NCI-H774 (cell line): Measurements from ENCODE around the gene CLPX.
"Not testable (repeated sequence)": the region's sequence is repeated elsewhere in the genome, so short reads cannot be mapped to it uniquely, and the experiment has no call there.

Source experiments
- DNase-seq: peaks from one replicate; lab custom pipeline; 2025; lab: John Stamatoyannopoulos, UW

Gene CLPX

DNA sequence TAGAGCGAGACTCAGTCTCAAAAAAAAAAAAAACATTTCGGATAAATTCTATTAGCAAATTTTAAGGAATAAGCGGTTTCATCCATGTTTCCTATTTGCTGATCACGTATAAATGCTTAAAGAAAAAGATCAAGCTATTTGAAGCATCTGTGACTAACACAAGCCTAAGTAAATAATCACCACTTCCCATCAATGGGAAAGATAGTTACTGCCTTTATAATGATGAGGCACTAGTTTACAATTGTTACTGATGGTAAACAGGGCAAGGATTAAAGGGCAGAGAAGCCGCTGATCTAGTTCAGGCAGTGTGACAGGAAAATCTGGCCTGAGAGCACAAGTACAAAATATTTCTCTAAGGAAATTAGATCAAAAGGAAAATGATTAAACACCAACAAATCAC lies 13.7 kb downstream of the CLPX start:
- DNase-seq = no peak

DNA sequence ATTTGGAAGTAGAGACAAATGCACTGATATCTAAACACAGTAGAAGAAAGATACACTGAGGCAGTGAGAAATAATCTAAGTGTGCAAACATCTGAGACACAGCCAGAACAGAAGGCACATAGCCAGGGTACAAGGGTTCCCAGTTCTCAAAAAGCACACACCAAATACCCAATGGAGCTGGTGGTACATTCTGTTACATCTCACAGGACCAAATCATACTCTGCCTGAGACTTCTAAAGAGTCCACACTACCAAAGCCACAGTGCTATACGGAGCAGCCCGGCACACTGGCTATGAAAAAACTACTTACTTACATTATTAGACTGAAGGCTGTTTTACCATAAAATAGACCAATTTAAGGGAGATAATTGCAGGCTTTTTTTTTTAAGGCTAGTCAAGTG lies 19.3 kb downstream of the CLPX start:
- no peak for DNase-seq

GRCh38 chr15:65164139-65164538 lies 21.0 kb downstream of the CLPX start:
- DNase-seq = no peak

GRCh38 chr15:65163041-65163440 lies 22.1 kb downstream of the CLPX start:
- DNase-seq = no peak

DNA sequence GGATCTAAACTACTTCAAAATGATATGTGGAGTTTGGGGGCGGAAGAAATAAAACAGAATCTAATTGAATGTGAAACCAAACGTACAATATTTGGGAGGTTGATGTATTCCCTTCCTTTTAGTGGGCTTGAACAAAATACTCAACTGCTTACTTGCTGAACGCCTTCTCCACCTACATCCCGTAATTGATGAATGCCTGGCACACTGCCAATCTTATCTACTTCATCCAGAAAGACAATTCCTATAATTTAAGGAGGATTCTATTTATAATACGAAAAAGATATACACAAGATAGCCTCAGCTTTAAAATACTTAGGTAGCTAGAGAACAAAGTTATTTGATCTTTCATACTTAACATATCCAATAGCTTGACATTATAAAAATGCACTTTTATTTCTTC lies 28.4 kb downstream of the CLPX start:
- no peak for DNase-seq

DNA sequence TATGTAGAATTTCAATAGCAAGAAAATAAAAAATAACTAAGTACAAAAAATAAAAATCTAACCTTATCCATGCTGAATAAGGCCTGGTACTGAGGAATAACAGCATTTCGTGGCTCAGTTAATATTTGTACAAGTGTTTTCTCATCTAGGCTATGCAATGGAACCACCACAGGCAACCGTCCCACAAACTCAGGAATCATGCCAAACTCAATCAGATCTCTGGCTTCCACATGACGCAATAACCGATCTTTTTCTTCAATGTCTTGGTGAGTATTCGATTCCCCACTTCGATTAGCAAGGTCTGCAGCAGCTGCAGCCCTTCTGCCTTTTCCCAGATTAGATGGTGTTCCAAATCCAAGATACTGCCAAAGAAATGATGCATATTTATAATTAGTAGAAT lies 30.4 kb downstream of the CLPX start:
- no peak for DNase-seq

GRCh38 chr15:65147902-65148301 lies 37.2 kb downstream of the CLPX start:
- DNase-seq = no peak

- no peak for DNase-seq
Measured at GRCh38 chr15:65146438-65146837, 38.7 kb downstream of the CLPX start.

GRCh38 chr15:65138631-65139030 lies 46.5 kb downstream of the CLPX start:
- DNase-seq = not testable (repeated sequence)

DNA sequence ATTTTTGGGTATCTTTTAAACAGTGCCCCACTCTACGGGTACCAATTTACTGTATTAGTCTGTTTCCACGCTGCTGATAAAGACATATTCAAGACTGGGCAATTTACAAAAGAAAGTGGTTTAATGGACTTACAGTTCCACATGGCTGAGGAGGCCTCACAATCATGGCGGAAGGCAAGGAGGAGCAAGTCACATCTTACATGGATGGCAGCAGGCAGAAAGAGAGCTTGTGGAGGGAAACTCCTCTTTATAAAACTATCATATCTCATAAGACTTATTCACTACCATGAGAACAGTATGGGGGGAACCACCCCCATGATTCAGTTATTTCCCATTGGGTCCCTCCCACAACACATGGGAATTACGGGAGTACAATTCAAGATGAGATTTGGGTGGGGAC lies 47.2 kb downstream of the CLPX start:
- DNase-seq = not testable (repeated sequence)

- DNase-seq = not testable (repeated sequence)
Measured at GRCh38 chr15:65137089-65137488, 48.1 kb downstream of the CLPX start.

DNA sequence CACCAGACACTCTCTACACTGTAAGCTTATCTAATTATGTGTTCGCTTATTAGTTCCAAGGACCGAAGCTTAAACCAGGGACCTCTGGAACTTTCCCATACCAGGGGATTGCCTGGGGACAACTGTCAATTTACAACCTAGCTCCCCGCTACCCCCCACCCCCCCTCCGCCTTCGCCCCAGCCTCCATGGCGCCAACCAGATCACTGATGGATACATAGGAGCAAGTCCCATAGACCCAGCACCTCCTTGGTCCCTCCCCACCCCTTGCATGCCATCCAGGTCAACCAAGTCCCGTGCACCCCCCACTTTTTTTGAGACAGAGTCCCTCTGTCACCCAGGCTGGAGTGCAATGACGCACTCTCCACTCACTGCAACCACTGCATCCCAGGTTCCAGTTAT lies 50.6 kb downstream of the CLPX start:
- DNase-seq = no peak

DNA sequence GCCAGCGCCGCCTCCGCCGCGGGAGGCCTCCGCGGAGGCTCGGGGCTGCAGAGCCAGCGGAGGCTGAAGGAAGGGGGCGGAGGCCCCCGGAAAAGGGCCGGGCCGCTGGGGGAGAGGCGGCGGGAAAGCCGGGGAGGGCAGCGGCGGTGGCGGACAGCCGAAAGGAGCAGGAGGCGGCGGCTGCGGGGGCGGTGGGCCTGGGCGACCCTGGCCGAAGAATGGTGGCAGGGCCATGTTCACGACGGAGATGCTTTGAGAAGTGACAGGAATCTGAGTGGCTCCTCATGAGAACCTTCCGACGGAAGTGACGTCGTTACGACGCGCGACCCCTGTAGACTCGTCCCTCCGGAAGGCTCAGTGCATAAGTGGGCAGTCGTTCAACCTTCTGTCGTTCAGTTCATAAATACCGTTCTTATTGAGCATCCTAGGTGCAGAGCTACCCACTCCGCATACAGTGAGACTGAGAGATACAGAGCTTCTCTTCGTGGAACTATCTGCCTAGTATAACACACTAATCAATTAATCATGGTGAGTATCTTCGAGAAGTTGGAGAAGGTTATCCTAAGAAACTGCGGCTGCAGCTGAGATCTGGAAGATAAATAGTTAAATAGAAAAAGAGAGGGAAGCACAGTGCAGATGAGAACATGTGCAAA lies 51.5 kb downstream of the CLPX start, which contains the start of gene PDCD7:
TSS of gene PDCD7 (minus strand) at position 261 of the 653 bp plus-strand sequence. CDS start at position 234, 27 bp downstream.
- peak; percentile 89 for DNase-seq

- DNase-seq = no peak
Measured at GRCh38 chr15:65132878-65133547, 52.1 kb downstream of the CLPX start.

DNA sequence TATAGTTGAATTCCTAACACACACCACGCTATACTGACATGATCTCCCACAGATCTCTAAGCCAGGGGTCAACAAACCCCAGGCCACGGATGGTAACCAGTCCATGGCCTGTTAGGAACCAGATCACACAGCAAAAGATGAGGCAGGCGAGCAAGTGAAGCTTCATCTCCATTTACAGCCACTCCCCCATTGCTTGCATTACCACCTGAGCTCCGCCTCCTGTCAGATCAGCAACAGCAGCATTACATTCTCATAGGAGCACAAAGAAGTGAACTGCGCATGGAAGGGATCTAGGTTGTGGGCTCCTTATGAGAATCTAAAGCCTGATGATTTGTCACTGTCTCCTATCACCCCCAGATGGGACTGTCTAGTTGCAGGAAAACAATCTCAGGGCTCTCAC lies 54.2 kb downstream of the CLPX start:
- DNase-seq = no peak

GRCh38 chr15:65115542-65115941 lies 69.6 kb downstream of the CLPX start:
- DNase-seq = no peak

DNA sequence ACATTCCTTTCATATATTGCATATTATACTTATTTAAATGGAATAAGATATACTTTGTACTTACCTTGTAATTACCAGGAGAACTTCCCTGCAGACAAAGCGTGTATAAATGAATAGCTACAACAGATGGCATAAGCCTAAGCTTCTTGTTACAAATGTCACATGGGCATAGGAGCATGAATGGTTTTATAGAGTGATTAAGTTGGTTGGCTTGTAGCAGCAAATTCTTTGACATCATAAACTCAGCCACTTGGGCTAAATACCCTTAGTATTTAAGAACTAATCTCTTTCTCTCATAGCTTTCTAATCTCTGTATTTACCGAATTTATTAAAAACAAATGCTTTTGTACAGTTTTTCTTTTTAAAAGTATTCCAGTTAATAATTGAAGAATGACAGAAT lies 70.1 kb downstream of the CLPX start, which contains the start of gene UBAP1L:
TSS of gene UBAP1L (minus strand) at position 115 of the 400 bp plus-strand sequence. CDS start 8,985 bp downstream, outside the sequence.
- DNase-seq = no peak

DNA sequence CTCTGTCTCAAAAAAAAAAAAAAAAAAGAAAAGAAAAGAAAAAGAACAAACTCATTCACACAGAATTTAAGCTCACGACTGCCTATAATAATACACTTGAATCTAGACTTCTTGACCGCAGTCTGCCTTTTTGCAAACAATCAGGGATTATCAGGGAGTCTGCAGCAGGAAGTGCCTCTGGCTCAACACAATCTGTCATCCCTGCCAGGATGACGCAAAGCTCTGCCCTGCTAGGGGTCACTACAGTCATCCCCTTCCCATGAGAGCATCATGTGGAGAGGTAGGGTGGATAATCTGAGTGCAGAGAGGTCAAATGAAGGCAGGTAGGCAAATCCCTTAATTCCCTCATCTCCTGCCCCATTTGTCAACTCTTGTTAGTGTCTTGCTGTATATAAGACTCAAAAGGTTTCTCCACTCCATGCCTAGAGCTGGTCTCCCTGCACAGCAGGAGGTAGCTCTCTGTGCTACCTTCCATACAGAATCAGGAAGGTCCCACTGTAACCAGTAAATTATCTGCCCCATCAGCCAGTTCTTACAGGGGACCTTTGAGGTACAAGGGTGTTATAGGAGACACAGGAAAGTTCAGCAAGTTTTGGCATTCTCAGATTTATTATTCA lies 74.4 kb downstream of the CLPX start:
- no peak for DNase-seq

GRCh38 chr15:65106011-65106590 lies 79.0 kb downstream of the CLPX start:
- no peak for DNase-seq

- DNase-seq = no peak
Measured at GRCh38 chr15:65105038-65105437, 80.1 kb downstream of the CLPX start.

- DNase-seq = no peak
Measured at GRCh38 chr15:65102912-65103311, 82.2 kb downstream of the CLPX start.

DNA sequence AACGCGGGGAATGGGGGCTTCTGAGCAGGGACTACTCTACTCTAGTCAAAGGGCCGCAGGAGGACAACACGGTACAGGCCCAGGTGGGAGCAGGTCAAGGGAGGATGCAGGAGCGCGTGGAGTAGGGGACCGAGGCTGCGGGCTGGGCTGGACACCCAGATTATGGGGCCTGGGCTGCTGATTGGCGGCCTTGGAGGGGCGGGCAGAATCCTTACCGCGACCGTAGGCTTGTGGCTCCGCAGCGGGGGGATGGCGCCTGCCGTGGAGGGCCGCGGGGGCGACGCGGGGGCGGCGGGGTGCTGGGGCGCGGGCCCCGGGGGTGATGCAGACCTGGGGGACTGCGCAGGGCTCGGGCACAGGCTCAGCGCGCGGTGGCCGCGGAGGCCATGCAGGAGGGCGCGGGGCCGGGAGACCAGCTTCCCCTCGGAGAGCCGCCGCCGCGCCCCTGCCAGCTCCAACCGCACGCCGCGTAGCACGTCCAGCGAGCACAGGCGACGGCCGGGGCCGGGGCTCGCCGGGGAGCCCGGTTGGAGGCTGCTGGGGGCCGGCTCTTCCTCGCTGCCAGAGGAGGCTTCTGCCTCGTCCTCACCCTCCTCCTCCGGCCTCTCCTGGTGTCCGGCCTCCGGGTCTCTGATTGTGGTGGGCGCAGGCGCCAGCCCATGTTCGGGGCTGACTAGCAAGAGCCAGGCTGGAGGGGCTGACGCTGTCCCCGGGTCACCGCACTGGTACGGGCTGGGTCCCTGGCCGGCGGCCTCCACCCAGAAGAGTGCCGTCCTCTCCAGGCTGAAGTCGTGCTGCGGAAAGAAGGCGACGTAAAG lies 83.0 kb downstream of the CLPX start:
- no peak for DNase-seq
